ENCODE data around the gene HOXC13. TPM values are rescaled to one million over a fixed set of nuclear protein-coding genes. Genes with fewer than 3 reads are reported as not detected.
A peak's percentile ranks its signal among the peaks of the same experiment; 100 is the strongest.

The HOXC13 gene
- polyA plus RNA-seq, 1 donor (not counting 4 experiments of a cell fraction or from before 2014, with no cell fraction given): 4.8 TPM

DNA sequence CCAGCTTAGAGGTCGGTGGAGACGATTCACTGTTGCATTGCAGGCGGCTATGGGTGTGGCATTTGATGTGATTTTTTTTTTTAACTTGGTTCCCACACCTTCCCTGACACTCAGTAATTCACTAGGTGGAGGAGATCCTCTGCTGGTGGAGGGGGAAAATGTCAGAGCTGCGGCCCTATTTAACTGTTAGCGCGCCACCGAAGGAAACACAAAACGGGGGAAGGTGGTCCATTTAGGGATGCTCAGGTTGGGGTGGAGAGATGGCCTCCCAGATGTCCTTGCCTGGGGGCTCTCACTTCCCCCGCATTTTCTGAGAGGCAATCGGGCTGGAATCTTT, 11.8 kb downstream of the HOXC13 start:
- Histone ChIP-seq H3K9ac (ENCODE audit: control insufficient read depth, extremely low read depth, insufficient read depth, low read length) (no peak overlapping the region), H3K79me2 (ENCODE audit: control insufficient read depth, insufficient read depth, low read length) (no peaks in the 10 kb centered on the region), H3K27me3 (ENCODE audit: control insufficient read depth, extremely low read depth, insufficient read depth, low read length) (peaks cover 57% of the 10 kb centered on the region), H3K4me3 (ENCODE audit: control insufficient read depth in 2 of 3, extremely low read depth in 1 of 3, insufficient read depth in 2 of 3, low read depth in 1 of 3, low read length in 3 of 3) (no peak overlapping the region), H3K9me1 (ENCODE audit: control insufficient read depth, extremely low read depth, insufficient read depth, low read length) (peaks cover 2% of the 10 kb centered on the region), H3K36me3 (ENCODE audit: control insufficient read depth in 2 of 2, extremely low read depth in 1 of 2, insufficient read depth in 2 of 2, low read length in 2 of 2) (peaks cover 4 to 7% of the 10 kb centered on the region in 2 experiments), H4K20me1 (ENCODE audit: control insufficient read depth, extremely low read depth, insufficient read depth, low read length) (no peaks in the 10 kb centered on the region), H2AFZ (ENCODE audit: control insufficient read depth, low read length) (no peak overlapping the region), H3K4me1 (ENCODE audit: control insufficient read depth, extremely low read depth, insufficient read depth, low read length) (peaks cover 28% of the 10 kb centered on the region), H3K27ac (ENCODE audit: control insufficient read depth, insufficient read depth, low read length) (no peak overlapping the region), H3K4me2 (ENCODE audit: control insufficient read depth, extremely low read depth, insufficient read depth, low read depth, low read length) (peak overlapping the region; percentile 45), H3K9me3 (ENCODE audit: control insufficient read depth, low read depth, low read length) (no peaks in the 10 kb centered on the region)
- dilution Hi-C loops (cut with MboI; ENCODE audit: extremely low pct_ligation_motif_present, low sequenced_read_pairs): no loop called here
- DNase-seq (ENCODE audit: low read depth, low spot score) (no peak), FAIRE-seq (peak; percentile 23)
- TF ChIP-seq EZH2 (IDR thresholded peaks at IDR 0.05; ENCODE audit: low read length): no peak
- TF ChIP-seq, protein P1, sequence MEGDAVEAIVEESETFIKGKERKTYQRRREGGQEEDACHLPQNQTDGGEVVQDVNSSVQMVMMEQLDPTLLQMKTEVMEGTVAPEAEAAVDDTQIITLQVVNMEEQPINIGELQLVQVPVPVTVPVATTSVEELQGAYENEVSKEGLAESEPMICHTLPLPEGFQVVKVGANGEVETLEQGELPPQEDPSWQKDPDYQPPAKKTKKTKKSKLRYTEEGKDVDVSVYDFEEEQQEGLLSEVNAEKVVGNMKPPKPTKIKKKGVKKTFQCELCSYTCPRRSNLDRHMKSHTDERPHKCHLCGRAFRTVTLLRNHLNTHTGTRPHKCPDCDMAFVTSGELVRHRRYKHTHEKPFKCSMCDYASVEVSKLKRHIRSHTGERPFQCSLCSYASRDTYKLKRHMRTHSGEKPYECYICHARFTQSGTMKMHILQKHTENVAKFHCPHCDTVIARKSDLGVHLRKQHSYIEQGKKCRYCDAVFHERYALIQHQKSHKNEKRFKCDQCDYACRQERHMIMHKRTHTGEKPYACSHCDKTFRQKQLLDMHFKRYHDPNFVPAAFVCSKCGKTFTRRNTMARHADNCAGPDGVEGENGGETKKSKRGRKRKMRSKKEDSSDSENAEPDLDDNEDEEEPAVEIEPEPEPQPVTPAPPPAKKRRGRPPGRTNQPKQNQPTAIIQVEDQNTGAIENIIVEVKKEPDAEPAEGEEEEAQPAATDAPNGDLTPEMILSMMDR (optimal IDR thresholded peaks at IDR 0.05 in 1 of 3, IDR thresholded peaks at IDR 0.05 in 1 of 3, conservative IDR thresholded peaks at IDR 0.05 in 1 of 3; ENCODE audit: extremely low read depth in 1 of 3, insufficient read depth in 2 of 3, low read length in 3 of 3): peak; percentile 50 to 69 (median 66)

GRCh38 chr12:53950789-53951576, 12.4 kb downstream of the HOXC13 start:
- dilution Hi-C loops (cut with MboI; ENCODE audit: extremely low pct_ligation_motif_present, low sequenced_read_pairs): no loop called here
- peaks cover 34% of the 10 kb centered on the region for H3K4me1 ChIP-seq (ENCODE audit: control insufficient read depth, extremely low read depth, insufficient read depth, low read length)
- peaks cover 62% of the 10 kb centered on the region for H3K27me3 ChIP-seq (ENCODE audit: control insufficient read depth, extremely low read depth, insufficient read depth, low read length)
- H2AFZ ChIP-seq (ENCODE audit: control insufficient read depth, low read length): no peak overlapping the region
- H3K9me3 ChIP-seq (ENCODE audit: control insufficient read depth, low read depth, low read length): no peaks in the 10 kb centered on the region
- H3K27ac ChIP-seq (ENCODE audit: control insufficient read depth, insufficient read depth, low read length): no peak overlapping the region
- TF ChIP-seq, protein P1 (optimal IDR thresholded peaks at IDR 0.05 in 1 of 3, IDR thresholded peaks at IDR 0.05 in 1 of 3, conservative IDR thresholded peaks at IDR 0.05 in 1 of 3; ENCODE audit: extremely low read depth in 1 of 3, insufficient read depth in 2 of 3, low read length in 3 of 3): no peak
- TF ChIP-seq EZH2 (IDR thresholded peaks at IDR 0.05; ENCODE audit: low read length): peak; percentile 82
- peaks cover 0 to 4% of the 10 kb centered on the region in 2 experiments for H3K36me3 ChIP-seq (ENCODE audit: control insufficient read depth in 2 of 2, extremely low read depth in 1 of 2, insufficient read depth in 2 of 2, low read length in 2 of 2)
- H3K9ac ChIP-seq (ENCODE audit: control insufficient read depth, extremely low read depth, insufficient read depth, low read length): no peak overlapping the region
- FAIRE-seq (no peak), DNase-seq (ENCODE audit: low read depth, low spot score) (no peak)
- H3K79me2 ChIP-seq (ENCODE audit: control insufficient read depth, insufficient read depth, low read length): no peaks in the 10 kb centered on the region
- no peaks in the 10 kb centered on the region for H4K20me1 ChIP-seq (ENCODE audit: control insufficient read depth, extremely low read depth, insufficient read depth, low read length)
- peaks cover 2% of the 10 kb centered on the region for H3K9me1 ChIP-seq (ENCODE audit: control insufficient read depth, extremely low read depth, insufficient read depth, low read length)
- no peak overlapping the region for H3K4me3 ChIP-seq (ENCODE audit: control insufficient read depth in 2 of 3, extremely low read depth in 1 of 3, insufficient read depth in 2 of 3, low read depth in 1 of 3, low read length in 3 of 3)
- no peak overlapping the region for H3K4me2 ChIP-seq (ENCODE audit: control insufficient read depth, extremely low read depth, insufficient read depth, low read depth, low read length)

Data from keratinocyte (primary cell).